Loucy (cell line): Measurements from ENCODE around the gene CTBP2.

ENCODE experiments used
- H2AFZ ChIP-seq: fragments of 200-600 bp; sonication (generic); 2 replicates; pipeline ENCODE4 v1.6.0; 2016; ENCODE audit warnings: antibody characterized with exemption, mild to moderate bottlenecking, low read length, moderate library complexity
- H3F3A ChIP-seq: fragments of 200-600 bp; 2 replicates; pipeline ENCODE4 v1.6.0; 2016; ENCODE audit warnings: antibody characterized with exemption, low read depth, mild to moderate bottlenecking
- H3K27me3 ChIP-seq: fragments of 200-600 bp; sonication (generic); 2 replicates; pipeline ENCODE4 v1.6.1; 2014; ENCODE audit warnings: low read length, mild to moderate bottlenecking; ENCODE audit not compliant: insufficient read depth, poor library complexity, severe bottlenecking
- H3K36me3 ChIP-seq: fragments of 200-600 bp; sonication (generic); 2 replicates; pipeline ENCODE4 v1.6.1; 2016; ENCODE audit warnings: low read length; ENCODE audit not compliant: insufficient read depth
- H3K4me1 ChIP-seq: fragments of 200-600 bp; sonication (generic); 2 replicates; pipeline ENCODE4 v1.5.1; 2014; ENCODE audit warnings: low read length, mild to moderate bottlenecking; ENCODE audit not compliant: insufficient read depth, poor library complexity, severe bottlenecking
- H3K4me2 ChIP-seq: fragments of 200-600 bp; sonication (generic); 2 replicates; pipeline ENCODE4 v1.6.0; 2014; ENCODE audit warnings: antibody characterized with exemption, low read length, low read depth, mild to moderate bottlenecking; ENCODE audit not compliant: poor library complexity, severe bottlenecking
- H3K4me3 ChIP-seq: fragments of 200-600 bp; sonication (generic); 2 replicates; pipeline ENCODE4 v1.5.1; 2014; ENCODE audit warnings: low read length, mild to moderate bottlenecking, mixed read lengths; ENCODE audit not compliant: poor library complexity, severe bottlenecking
- H3K79me2 ChIP-seq: fragments of 200-600 bp; sonication (generic); 2 replicates; pipeline ENCODE4 v1.6.1; 2014; ENCODE audit warnings: low read length; ENCODE audit not compliant: insufficient read depth
- H3K9ac ChIP-seq: fragments of 200-600 bp; sonication (generic); 2 replicates; pipeline ENCODE4 v1.6.0; 2014; ENCODE audit warnings: mild to moderate bottlenecking, low read depth, low read length, moderate library complexity; ENCODE audit not compliant: poor library complexity, severe bottlenecking
- H3K9me2 ChIP-seq: fragments of 200-600 bp; sonication (generic); replicated peaks from 2 replicates; pipeline ENCODE4 v1.6.1; 2016; ENCODE audit warnings: low read depth, low read length, mixed read lengths
- H3K9me3 ChIP-seq: fragments of 200-600 bp; sonication (generic); 2 replicates; pipeline ENCODE4 v1.6.1; 2014; ENCODE audit warnings: mild to moderate bottlenecking, antibody characterized with exemption, low read length, low read depth; ENCODE audit not compliant: insufficient read depth
- H4K20me1 ChIP-seq: fragments of 200-600 bp; sonication (generic); 2 replicates; pipeline ENCODE4 v1.6.0; 2014; ENCODE audit warnings: antibody characterized with exemption, low read length, mild to moderate bottlenecking; ENCODE audit not compliant: insufficient read depth, poor library complexity, severe bottlenecking
- EZH2phosphoT487 ChIP-seq: fragments of 200-600 bp; IDR thresholded peaks from 2 replicates; pipeline ENCODE4 v1.6.1; 2018; ENCODE audit warnings: antibody characterized with exemption, mild to moderate bottlenecking, moderate library complexity, borderline replicate concordance
- TF ChIP-seq, protein P1 (sequence below): fragments of 200-600 bp; sonication (generic); conservative IDR thresholded peaks from 2 replicates; pipeline ENCODE4 v1.5.1; 2014; ENCODE audit warnings: mild to moderate bottlenecking, antibody characterized with exemption, low read length

Gene CTBP2

DNA sequence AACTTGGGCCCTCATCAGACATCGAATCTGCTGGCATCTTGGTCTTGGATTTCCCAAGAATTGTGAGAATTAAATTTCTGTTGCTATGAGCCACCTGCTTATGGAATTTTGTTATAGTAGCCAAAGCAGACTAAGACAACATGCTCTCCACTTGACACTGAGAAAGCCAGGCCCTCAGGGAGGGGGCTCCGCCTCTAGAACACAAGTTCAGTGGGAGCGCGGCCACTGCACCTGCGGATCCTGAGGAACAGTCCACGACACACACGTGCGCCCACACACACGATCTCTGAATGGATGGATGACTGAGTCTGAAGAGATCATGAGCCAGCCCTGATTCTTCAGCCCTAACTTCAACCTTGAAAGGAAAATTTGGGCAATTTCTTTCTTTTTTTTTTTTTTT is 73.7 kb downstream of the CTBP2 start:
- no peaks in the 10 kb centered on the region for H3K27me3 ChIP-seq
- no peaks in the 10 kb centered on the region for H3K9me2 ChIP-seq
- H3K36me3 ChIP-seq, result no peaks in the 10 kb centered on the region
- no peak for TF ChIP-seq EZH2phosphoT487
- TF ChIP-seq, protein P1, sequence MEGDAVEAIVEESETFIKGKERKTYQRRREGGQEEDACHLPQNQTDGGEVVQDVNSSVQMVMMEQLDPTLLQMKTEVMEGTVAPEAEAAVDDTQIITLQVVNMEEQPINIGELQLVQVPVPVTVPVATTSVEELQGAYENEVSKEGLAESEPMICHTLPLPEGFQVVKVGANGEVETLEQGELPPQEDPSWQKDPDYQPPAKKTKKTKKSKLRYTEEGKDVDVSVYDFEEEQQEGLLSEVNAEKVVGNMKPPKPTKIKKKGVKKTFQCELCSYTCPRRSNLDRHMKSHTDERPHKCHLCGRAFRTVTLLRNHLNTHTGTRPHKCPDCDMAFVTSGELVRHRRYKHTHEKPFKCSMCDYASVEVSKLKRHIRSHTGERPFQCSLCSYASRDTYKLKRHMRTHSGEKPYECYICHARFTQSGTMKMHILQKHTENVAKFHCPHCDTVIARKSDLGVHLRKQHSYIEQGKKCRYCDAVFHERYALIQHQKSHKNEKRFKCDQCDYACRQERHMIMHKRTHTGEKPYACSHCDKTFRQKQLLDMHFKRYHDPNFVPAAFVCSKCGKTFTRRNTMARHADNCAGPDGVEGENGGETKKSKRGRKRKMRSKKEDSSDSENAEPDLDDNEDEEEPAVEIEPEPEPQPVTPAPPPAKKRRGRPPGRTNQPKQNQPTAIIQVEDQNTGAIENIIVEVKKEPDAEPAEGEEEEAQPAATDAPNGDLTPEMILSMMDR, result no peak
- no peaks in the 10 kb centered on the region for H3K79me2 ChIP-seq
- H3K9ac ChIP-seq, result no peak overlapping the region
- no peaks in the 10 kb centered on the region for H3K4me1 ChIP-seq
- H3K4me2 ChIP-seq, result no peak overlapping the region
- no peaks in the 10 kb centered on the region for H3F3A ChIP-seq
- no peaks in the 10 kb centered on the region for H3K9me3 ChIP-seq
- H2AFZ ChIP-seq, result no peak overlapping the region
- H3K4me3 ChIP-seq, result no peak overlapping the region
- H4K20me1 ChIP-seq, result no peaks in the 10 kb centered on the region

DNA sequence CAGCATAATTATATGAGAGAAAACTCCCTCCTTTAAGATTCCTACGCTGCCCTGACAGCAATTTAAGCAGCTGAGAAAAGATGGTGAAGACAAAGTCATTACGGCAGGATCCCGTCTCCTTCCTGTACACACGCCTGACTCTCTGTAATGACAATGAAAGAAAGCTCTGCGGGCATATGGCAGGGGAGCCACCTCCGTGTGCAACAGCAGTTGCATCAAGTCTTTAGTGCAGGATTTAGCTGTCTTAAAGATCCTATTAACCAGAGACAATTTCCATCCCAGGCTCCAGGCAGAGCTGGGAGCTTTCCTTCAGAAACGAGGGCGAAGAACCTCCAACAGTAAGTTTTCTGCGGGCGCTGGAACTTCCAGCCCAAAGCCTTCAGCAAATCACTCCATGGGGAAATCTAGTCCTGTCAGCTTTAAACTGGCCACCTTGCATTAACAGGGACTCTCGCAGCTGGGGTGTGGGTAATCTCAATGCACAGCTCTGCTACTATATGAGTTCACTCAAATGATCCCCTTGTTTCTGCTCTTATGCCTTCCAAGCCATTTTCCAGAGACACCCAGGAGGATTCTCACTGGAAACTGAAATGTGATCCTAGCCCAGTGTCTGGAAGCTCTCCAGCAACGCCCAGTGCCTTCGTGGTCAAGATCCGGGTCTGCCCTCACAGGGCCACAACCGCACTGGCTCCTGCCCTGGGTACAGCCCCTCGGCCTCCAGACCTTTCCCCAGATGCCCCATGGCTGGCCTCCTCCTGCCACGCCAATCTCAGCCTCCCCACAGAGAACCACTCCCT is 74.9 kb downstream of the CTBP2 start:
- no peaks in the 10 kb centered on the region for H3K36me3 ChIP-seq
- no peak overlapping the region for H2AFZ ChIP-seq
- no peak overlapping the region for H3K4me3 ChIP-seq
- no peak for TF ChIP-seq EZH2phosphoT487
- TF ChIP-seq, protein P1, result no peak
- no peaks in the 10 kb centered on the region for H4K20me1 ChIP-seq
- no peaks in the 10 kb centered on the region for H3F3A ChIP-seq
- no peaks in the 10 kb centered on the region for H3K4me1 ChIP-seq
- no peaks in the 10 kb centered on the region for H3K27me3 ChIP-seq
- H3K9ac ChIP-seq, result no peak overlapping the region
- no peak overlapping the region for H3K4me2 ChIP-seq
- H3K79me2 ChIP-seq, result no peaks in the 10 kb centered on the region
- H3K9me3 ChIP-seq, result no peaks in the 10 kb centered on the region
- no peaks in the 10 kb centered on the region for H3K9me2 ChIP-seq

DNA sequence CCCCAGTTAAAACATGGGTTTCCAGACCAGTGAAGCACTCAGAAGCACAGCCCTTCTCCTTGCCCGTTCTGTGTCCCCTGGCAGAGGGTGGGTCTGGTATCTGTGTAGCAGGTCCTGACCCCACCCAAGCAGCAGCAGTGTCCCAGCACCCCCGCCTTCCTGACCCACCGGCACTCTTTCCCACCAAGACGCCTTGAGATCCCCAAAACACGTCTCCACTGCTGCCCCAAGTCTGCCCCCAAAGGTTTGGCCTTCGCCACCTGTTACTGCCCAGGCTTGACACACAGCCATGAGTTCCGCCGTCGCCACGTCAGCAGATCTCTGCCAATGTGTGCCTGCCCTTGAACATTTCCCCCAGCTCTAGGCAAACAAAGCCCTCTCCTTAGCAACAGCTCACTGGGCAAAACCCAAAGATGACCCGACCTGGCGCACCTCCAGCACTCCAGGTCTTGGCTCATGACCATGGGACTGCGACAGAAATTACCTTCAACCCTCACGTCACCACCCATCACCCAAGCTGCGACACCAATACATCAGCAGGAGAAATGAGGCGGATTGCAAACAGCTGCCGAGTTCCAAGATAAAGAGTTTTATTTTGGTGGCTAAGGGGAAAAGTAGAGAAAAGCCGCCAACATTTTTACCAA is 75.6 kb downstream of the CTBP2 start:
- no peak overlapping the region for H3K9ac ChIP-seq
- no peaks in the 10 kb centered on the region for H3K79me2 ChIP-seq
- H3K4me2 ChIP-seq, result no peak overlapping the region

More for the DNA sequence above, 75.6 kb downstream of the CTBP2 start:
- Histone ChIP-seq H3K27me3 (no peaks in the 10 kb centered on the region), H3K9me3 (no peaks in the 10 kb centered on the region), H4K20me1 (no peaks in the 10 kb centered on the region), H3K9me2 (no peaks in the 10 kb centered on the region), H2AFZ (no peak overlapping the region), H3F3A (no peaks in the 10 kb centered on the region), H3K4me1 (no peaks in the 10 kb centered on the region), H3K4me3 (no peak overlapping the region), H3K36me3 (no peaks in the 10 kb centered on the region)
- no peak for TF ChIP-seq EZH2phosphoT487
